H1 (cell line): ENCODE data around the gene GUCY2D. TPM values are rescaled to one million over a fixed set of nuclear protein-coding genes. Genes with fewer than 3 reads are reported as not detected.

Experiments
- CREB1 ChIP-seq: IDR thresholded peaks from 2 replicates; pipeline ENCODE4 v1.6.1; 2012; ENCODE audit warnings: inconsistent platforms
- EGR1 ChIP-seq: IDR thresholded peaks from 2 replicates; pipeline ENCODE4 v1.6.1; 2011; ENCODE audit warnings: low read depth, low read length, borderline replicate concordance
- KDM1A ChIP-seq: fragments of 200-600, 300-600 bp; sonication (generic); IDR thresholded peaks from 2 replicates; pipeline ENCODE4 v1.7.1; 2016; ENCODE audit warnings: mild to moderate bottlenecking, low read length, borderline replicate concordance
- MAX ChIP-seq: IDR thresholded peaks from 2 replicates; pipeline ENCODE4 v1.6.1; 2012; ENCODE audit warnings: inconsistent platforms
- SRF ChIP-seq: IDR thresholded peaks from 2 replicates; pipeline ENCODE4 v1.6.1; 2011; ENCODE audit warnings: mild to moderate bottlenecking, low read depth, low read length, moderate library complexity
- polyA plus RNA-seq, 7 experiments: library from polyadenylated mRNA; depleted of rRNA in 3 of 7; stranded (reverse) in 5 of 7; unstranded in 2 of 7; fragments of >200 nt in 5 of 7; fragments of 200-250 nt in 2 of 7; gene quantifications; 1 replicate in 5 of 7; 2 replicates in 1 of 7; 4 replicates in 1 of 7; pipeline versions ENCODE4 v1.2.1 to v1.2.3, GENCODE V29; 2011 to 2013; ENCODE audit warnings: missing spikeins in 2 of 7, mixed read lengths in 2 of 7
- total RNA-seq: library from RNA; stranded (reverse); fragmentation: NEBNext Ultra II Directional; extraction: Animal tissue kit (Norgen Biotek cat#: 25700); gene quantifications from 2 replicates; pipeline ENCODE4 v1.2.1, GENCODE V29; 2021

The GUCY2D gene
- total and polyA plus RNA-seq, 2 of the 8 experiments (the other 6 are each of a cell fraction or from before 2014, with no cell fraction given): 0.20 to 0.48 TPM

GRCh38 chr17:8025176-8025911, 22.9 kb downstream of the GUCY2D start (continued):
- TF ChIP-seq MAX (no peak), CREB1 (no peak), SRF (no peak), KDM1A (no peak), EGR1 (no peak)
